Mesenteric fat pad (tissue), 1 donor: Measurements from ENCODE around the gene COLEC11. TPM values are rescaled to one million over a fixed set of nuclear protein-coding genes. Genes with fewer than 3 reads are reported as not detected.

Source experiments
- total RNA-seq: library from RNA; stranded (reverse); fragmentation: NEBNext Ultra II Directional; extraction: Animal tissue kit (Norgen Biotek cat#: 25700); gene quantifications from one replicate; pipeline ENCODE4 v1.2.1, GENCODE V29; 2021
- donor health status: DM: yes; HTN: yes; CAD: no.

Gene COLEC11
- total RNA-seq, 1 donor from 2014 or later = 5.5 TPM

Other genes with a start within 250 kb of the COLEC11 start
- gene EIPR1, start 217.3 kb upstream of the COLEC11 start, total RNA-seq = 16.3 TPM
- gene TRAPPC12, start 215.4 kb upstream of the COLEC11 start, total RNA-seq = 78.9 TPM
- gene ADI1, start 75.6 kb upstream of the COLEC11 start, total RNA-seq = 63.6 TPM
- gene RNASEH1, start 36.8 kb upstream of the COLEC11 start, total RNA-seq = 27.1 TPM
- 1,225 TPM for gene RPS7, start 19.9 kb upstream of the COLEC11 start, total RNA-seq
- gene ALLC, start 63.1 kb downstream of the COLEC11 start, total RNA-seq = not detected
- gene DCDC2C, start 108.5 kb downstream of the COLEC11 start, total RNA-seq = not detected